22Rv1 (cell line): ENCODE measurements around the gene MTMR12.

Source experiments
- CTCF ChIP-seq: fragments of 450-650 bp; IDR thresholded peaks from 2 replicates; pipeline ENCODE4 v1.5.1; 2017; ENCODE audit warnings: mild to moderate bottlenecking
- ZFX ChIP-seq: fragments of 450-650 bp; IDR thresholded peaks from 2 replicates; pipeline ENCODE4 v1.6.1; 2017; ENCODE audit warnings: antibody characterized with exemption, borderline replicate concordance

- TF ChIP-seq CTCF, result no peak
- no peak for TF ChIP-seq ZFX
Measured at GRCh38 chr5:32307769-32308194, 5.0 kb downstream of the MTMR12 start.
